ENCODE measurements around the gene XRCC3.

- TF ChIP-seq CTCF (IDR thresholded peaks at IDR 0.05; ENCODE audit: low read depth, low read length, missing input control), result no peak
- no peak for TF ChIP-seq GABPA (IDR thresholded peaks at IDR 0.05 in 1 of 2, conservative IDR thresholded peaks at IDR 0.05 in 1 of 2)
- TF ChIP-seq RAD21 (IDR thresholded peaks at IDR 0.05), result no peak
- TF ChIP-seq TAF1 (conservative IDR thresholded peaks at IDR 0.05), result no peak
- no peak for TF ChIP-seq ZBTB33 (IDR thresholded peaks at IDR 0.05)
- TF ChIP-seq REST (IDR thresholded peaks at IDR 0.05), result no peak
- TF ChIP-seq JUND (IDR thresholded peaks at IDR 0.05), result no peak
- no peak for TF ChIP-seq HNF4A (conservative IDR thresholded peaks at IDR 0.05)
- TF ChIP-seq RXRA (IDR thresholded peaks at IDR 0.05), result no peak
These were observed 4.5 kb upstream of the XRCC3 start for GRCh38 chr14:103719751-103720150.

All from liver (tissue), 3 donors.